Measurements from ENCODE around the gene ACTL6B.
A peak's percentile ranks its signal among the peaks of the same experiment; 100 is the strongest.

DNA sequence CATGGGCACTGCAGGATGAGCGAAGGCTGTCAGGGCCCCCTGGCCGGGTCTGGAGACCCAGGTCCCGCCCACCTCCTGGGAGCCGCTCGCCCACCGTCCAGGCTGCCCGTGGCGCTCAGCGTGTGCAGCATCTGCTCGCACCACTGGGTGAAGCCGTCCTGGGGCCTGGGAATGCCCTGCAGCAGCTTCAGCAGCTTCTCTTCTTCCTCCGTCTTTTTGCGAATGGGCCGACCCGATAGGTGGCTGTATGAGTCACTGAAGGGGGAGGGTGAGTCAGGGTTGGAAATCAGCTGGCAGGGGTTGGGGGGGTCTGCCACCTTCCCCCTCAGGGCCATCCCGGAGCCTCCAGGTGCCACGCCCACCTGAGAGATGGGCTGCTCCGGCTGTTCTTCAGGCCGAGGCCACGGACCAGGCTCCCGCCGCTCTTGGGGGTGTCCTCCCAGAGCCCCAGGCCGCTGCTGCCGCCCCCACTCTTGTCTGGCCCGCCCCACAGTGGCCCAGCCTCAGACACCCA lies 26.0 kb upstream of the ACTL6B start:
- TF ChIP-seq MXI1 (conservative IDR thresholded peaks at IDR 0.05; ENCODE audit: poor library complexity, severe bottlenecking): no peak
- TF ChIP-seq POLR2AphosphoS5 (IDR thresholded peaks at IDR 0.05): peak; percentile 4
- TF ChIP-seq, protein P1, sequence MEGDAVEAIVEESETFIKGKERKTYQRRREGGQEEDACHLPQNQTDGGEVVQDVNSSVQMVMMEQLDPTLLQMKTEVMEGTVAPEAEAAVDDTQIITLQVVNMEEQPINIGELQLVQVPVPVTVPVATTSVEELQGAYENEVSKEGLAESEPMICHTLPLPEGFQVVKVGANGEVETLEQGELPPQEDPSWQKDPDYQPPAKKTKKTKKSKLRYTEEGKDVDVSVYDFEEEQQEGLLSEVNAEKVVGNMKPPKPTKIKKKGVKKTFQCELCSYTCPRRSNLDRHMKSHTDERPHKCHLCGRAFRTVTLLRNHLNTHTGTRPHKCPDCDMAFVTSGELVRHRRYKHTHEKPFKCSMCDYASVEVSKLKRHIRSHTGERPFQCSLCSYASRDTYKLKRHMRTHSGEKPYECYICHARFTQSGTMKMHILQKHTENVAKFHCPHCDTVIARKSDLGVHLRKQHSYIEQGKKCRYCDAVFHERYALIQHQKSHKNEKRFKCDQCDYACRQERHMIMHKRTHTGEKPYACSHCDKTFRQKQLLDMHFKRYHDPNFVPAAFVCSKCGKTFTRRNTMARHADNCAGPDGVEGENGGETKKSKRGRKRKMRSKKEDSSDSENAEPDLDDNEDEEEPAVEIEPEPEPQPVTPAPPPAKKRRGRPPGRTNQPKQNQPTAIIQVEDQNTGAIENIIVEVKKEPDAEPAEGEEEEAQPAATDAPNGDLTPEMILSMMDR (IDR thresholded peaks at IDR 0.05; ENCODE audit: poor library complexity, severe bottlenecking): no peak
- TF ChIP-seq EP300 (conservative IDR thresholded peaks at IDR 0.05; ENCODE audit: poor library complexity, severe bottlenecking): no peak
- no peak for TF ChIP-seq RAD21 (conservative IDR thresholded peaks at IDR 0.05)
- no peak for TF ChIP-seq EZH2 (IDR thresholded peaks at IDR 0.05; ENCODE audit: borderline replicate concordance, insufficient read depth, low read length, poor library complexity, severe bottlenecking)
- TF ChIP-seq, protein P2, sequence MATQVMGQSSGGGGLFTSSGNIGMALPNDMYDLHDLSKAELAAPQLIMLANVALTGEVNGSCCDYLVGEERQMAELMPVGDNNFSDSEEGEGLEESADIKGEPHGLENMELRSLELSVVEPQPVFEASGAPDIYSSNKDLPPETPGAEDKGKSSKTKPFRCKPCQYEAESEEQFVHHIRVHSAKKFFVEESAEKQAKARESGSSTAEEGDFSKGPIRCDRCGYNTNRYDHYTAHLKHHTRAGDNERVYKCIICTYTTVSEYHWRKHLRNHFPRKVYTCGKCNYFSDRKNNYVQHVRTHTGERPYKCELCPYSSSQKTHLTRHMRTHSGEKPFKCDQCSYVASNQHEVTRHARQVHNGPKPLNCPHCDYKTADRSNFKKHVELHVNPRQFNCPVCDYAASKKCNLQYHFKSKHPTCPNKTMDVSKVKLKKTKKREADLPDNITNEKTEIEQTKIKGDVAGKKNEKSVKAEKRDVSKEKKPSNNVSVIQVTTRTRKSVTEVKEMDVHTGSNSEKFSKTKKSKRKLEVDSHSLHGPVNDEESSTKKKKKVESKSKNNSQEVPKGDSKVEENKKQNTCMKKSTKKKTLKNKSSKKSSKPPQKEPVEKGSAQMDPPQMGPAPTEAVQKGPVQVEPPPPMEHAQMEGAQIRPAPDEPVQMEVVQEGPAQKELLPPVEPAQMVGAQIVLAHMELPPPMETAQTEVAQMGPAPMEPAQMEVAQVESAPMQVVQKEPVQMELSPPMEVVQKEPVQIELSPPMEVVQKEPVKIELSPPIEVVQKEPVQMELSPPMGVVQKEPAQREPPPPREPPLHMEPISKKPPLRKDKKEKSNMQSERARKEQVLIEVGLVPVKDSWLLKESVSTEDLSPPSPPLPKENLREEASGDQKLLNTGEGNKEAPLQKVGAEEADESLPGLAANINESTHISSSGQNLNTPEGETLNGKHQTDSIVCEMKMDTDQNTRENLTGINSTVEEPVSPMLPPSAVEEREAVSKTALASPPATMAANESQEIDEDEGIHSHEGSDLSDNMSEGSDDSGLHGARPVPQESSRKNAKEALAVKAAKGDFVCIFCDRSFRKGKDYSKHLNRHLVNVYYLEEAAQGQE (IDR thresholded peaks at IDR 0.05; ENCODE audit: borderline replicate concordance): no peak

Data from neural cell (in vitro differentiated cells).